ENCODE results near the gene WWOX. TPM values are rescaled to one million over a fixed set of nuclear protein-coding genes. Genes with fewer than 3 reads are reported as not detected.

Gene WWOX
- total RNA-seq, 1 experiment from 2014 or later: 79.9 TPM

GRCh38 chr16:78461496-78462287 lies 362.2 kb downstream of the WWOX start:
- no peak for TF ChIP-seq EZH2 (IDR thresholded peaks at IDR 0.05; ENCODE audit: borderline replicate concordance, low read depth, low read length, poor library complexity, severe bottlenecking)
- TF ChIP-seq CTCF (conservative IDR thresholded peaks at IDR 0.05; ENCODE audit: low read depth, low read length): no peak
- H3K36me3 ChIP-seq (ENCODE audit: insufficient read depth, low read length, poor library complexity, severe bottlenecking): no peaks in the 10 kb centered on the region
- H3K27ac ChIP-seq (ENCODE audit: low read depth, low read length, poor library complexity, severe bottlenecking): no peak overlapping the region
- H3K4me3 ChIP-seq (ENCODE audit: low read depth, low read length, poor library complexity, severe bottlenecking): no peak overlapping the region
- BruUV-seq (replicated peaks): no TSS peak
- ChIA-PET CTCF (no interaction called here), POLR2A (ENCODE audit: low non-redundant PET) (no interaction called here)
- H3K4me1 ChIP-seq (ENCODE audit: insufficient read depth, low read length, poor library complexity, severe bottlenecking): no peaks in the 10 kb centered on the region
- no peaks in the 10 kb centered on the region for H3K27me3 ChIP-seq (replicated peaks; ENCODE audit: insufficient read depth, low read depth, low read length, poor library complexity)
- peaks cover 4% of the 10 kb centered on the region for H3K9me3 ChIP-seq (ENCODE audit: low read depth, low read length, poor library complexity, severe bottlenecking)
- DNase-seq (ENCODE audit: low spot score): no peak
- intact Hi-C loops (cut with micrococcal nuclease; ENCODE audit: unreplicated experiment): no loop called here

GRCh38 chr16:78462288-78463208 lies 363.1 kb downstream of the WWOX start:
- no peak for TF ChIP-seq CTCF (conservative IDR thresholded peaks at IDR 0.05; ENCODE audit: low read depth, low read length)
- TF ChIP-seq EZH2 (IDR thresholded peaks at IDR 0.05; ENCODE audit: borderline replicate concordance, low read depth, low read length, poor library complexity, severe bottlenecking): no peak
- Histone ChIP-seq H3K36me3 (ENCODE audit: insufficient read depth, low read length, poor library complexity, severe bottlenecking) (no peaks in the 10 kb centered on the region), H3K27me3 (replicated peaks; ENCODE audit: insufficient read depth, low read depth, low read length, poor library complexity) (no peaks in the 10 kb centered on the region), H3K4me3 (ENCODE audit: low read depth, low read length, poor library complexity, severe bottlenecking) (no peak overlapping the region), H3K27ac (ENCODE audit: low read depth, low read length, poor library complexity, severe bottlenecking) (no peak overlapping the region), H3K4me1 (ENCODE audit: insufficient read depth, low read length, poor library complexity, severe bottlenecking) (no peaks in the 10 kb centered on the region), H3K9me3 (ENCODE audit: low read depth, low read length, poor library complexity, severe bottlenecking) (peaks cover 4% of the 10 kb centered on the region)
- intact Hi-C loops (cut with micrococcal nuclease; ENCODE audit: unreplicated experiment): no loop called here
- no peak for DNase-seq (ENCODE audit: low spot score)
- ChIA-PET POLR2A (ENCODE audit: low non-redundant PET) (no interaction called here), CTCF (no interaction called here)
- no TSS peak for BruUV-seq (replicated peaks)

GRCh38 chr16:78463591-78463990 lies 364.1 kb downstream of the WWOX start:
- POLR2A ChIA-PET (ENCODE audit: low non-redundant PET): no interaction called here
- TF ChIP-seq EZH2 (IDR thresholded peaks at IDR 0.05; ENCODE audit: borderline replicate concordance, low read depth, low read length, poor library complexity, severe bottlenecking) (no peak), CTCF (conservative IDR thresholded peaks at IDR 0.05; ENCODE audit: low read depth, low read length) (no peak)
- Histone ChIP-seq H3K36me3 (ENCODE audit: insufficient read depth, low read length, poor library complexity, severe bottlenecking) (no peaks in the 10 kb centered on the region), H3K27me3 (replicated peaks; ENCODE audit: insufficient read depth, low read depth, low read length, poor library complexity) (no peaks in the 10 kb centered on the region), H3K4me3 (ENCODE audit: low read depth, low read length, poor library complexity, severe bottlenecking) (no peak overlapping the region), H3K27ac (ENCODE audit: low read depth, low read length, poor library complexity, severe bottlenecking) (no peak overlapping the region), H3K9me3 (ENCODE audit: low read depth, low read length, poor library complexity, severe bottlenecking) (peaks cover 4% of the 10 kb centered on the region), H3K4me1 (ENCODE audit: insufficient read depth, low read length, poor library complexity, severe bottlenecking) (no peaks in the 10 kb centered on the region)
- CTCF ChIA-PET: no interaction called here
- no TSS peak for BruUV-seq (replicated peaks)
- intact Hi-C loops (cut with micrococcal nuclease; ENCODE audit: unreplicated experiment): no loop called here
- no peak for DNase-seq (ENCODE audit: low spot score)

Data from A673 (cell line).